K562 (cell line): ENCODE measurements around the gene GRIK1. TPM values are rescaled to one million over a fixed set of nuclear protein-coding genes. Genes with fewer than 3 reads are reported as not detected.

Experiments used
- ATAC-seq: fragments of 200-7000 bp; cut with Tn5 transposase; 3 replicates; pipeline ENCODE4 v1.9.1; 2020; ENCODE audit warnings: moderate library complexity
- BruUV-seq: library from RNA; stranded (reverse); fragments of 400-500 nt; replicated peaks from 2 replicates; lab custom pipeline; 2021; lab: Mats Ljungman, UMichigan
- CTCF ChIA-PET: fragments of 300-600 bp; formaldehyde crosslinking; extraction: SDS; loops from one replicate; lab custom pipeline; 2021; ENCODE audit warnings: low intra/inter-chr PET ratio; lab: Yijun Ruan, JAX
- POLR2A ChIA-PET: fragments of 300-600, 350-650 bp; sonication (Branson Sonifier 250); formaldehyde crosslinking; extraction: SDS; loops from one replicate; lab custom pipeline; 2021; ENCODE audit warnings: antibody characterized with exemption, inconsistent platforms; lab: Yijun Ruan, JAX
- DNase-seq, 4 experiments: peaks; one replicate each; pipeline versions ENCODE4 v3.0.0 to v3.0.0-alpha.2; 2011 to 2018; ENCODE audit warnings: low spot score in 3 of 4, mixed read lengths in 3 of 4; ENCODE audit errors: extremely low read depth in 1 of 4
- FAIRE-seq: peaks from 2 replicates; lab custom pipeline; 2011; peaks lifted over from hg19 to GRCh38; lab: Jason Lieb, UNC
- H2AFZ ChIP-seq: 2 replicates; pipeline ENCODE4 v1.6.0; 2011; ENCODE audit warnings: low read depth, low read length, control low read depth, inconsistent platforms
- H3K27ac ChIP-seq: fragments of 200-600 bp; 3 replicates; pipeline ENCODE4 v1.8.0; 2011; ENCODE audit warnings: low read depth, mild to moderate bottlenecking, control low read depth, inconsistent platforms, low read length, moderate library complexity, mixed read lengths; ENCODE audit errors: extremely low read depth
- H3K27me3 ChIP-seq, 2 experiments: fragments of 300-600 bp in 1 of 2; 2 replicates in 1 of 2; 3 replicates in 1 of 2; pipeline versions ENCODE4 v1.6.0 to v1.8.0; 2011; ENCODE audit warnings: inconsistent platforms in 2 of 2, low read length in 2 of 2, mild to moderate bottlenecking in 1 of 2, mixed read lengths in 1 of 2, moderate library complexity in 1 of 2; ENCODE audit not compliant: control insufficient read depth in 2 of 2, insufficient read depth in 2 of 2
- H3K36me3 ChIP-seq: fragments of 300-600 bp; 3 replicates; pipeline ENCODE4 v1.8.0; 2011; ENCODE audit warnings: mild to moderate bottlenecking, low read length, inconsistent platforms; ENCODE audit not compliant: control insufficient read depth, insufficient read depth
- H3K4me1 ChIP-seq, 2 experiments: fragments of 200-600 bp in 1 of 2; replicated peaks in 1 of 2; 2 replicates in 1 of 2; 3 replicates in 1 of 2; pipeline versions ENCODE4 v1.5.1 to v1.8.0; 2011; ENCODE audit warnings: inconsistent platforms in 2 of 2, low read length in 2 of 2, mild to moderate bottlenecking in 1 of 2, mixed read lengths in 1 of 2, moderate library complexity in 1 of 2; ENCODE audit not compliant: control insufficient read depth in 2 of 2, insufficient read depth in 2 of 2
- H3K4me2 ChIP-seq: 2 replicates; pipeline ENCODE4 v1.6.1; 2011; ENCODE audit warnings: low read length, control low read depth, inconsistent platforms, mixed read lengths; ENCODE audit not compliant: insufficient read depth
- H3K4me3 ChIP-seq: fragments of 200-600 bp; sonication (generic), shearing (Covaris generic); 2 replicates; pipeline ENCODE4 v1.5.1; 2016; ENCODE audit warnings: control low read depth, inconsistent platforms
- H3K79me2 ChIP-seq: fragments of 200-600 bp; 3 replicates; pipeline ENCODE4 v1.8.0; 2011; ENCODE audit warnings: low read length, inconsistent platforms; ENCODE audit not compliant: control insufficient read depth, insufficient read depth
- H3K9ac ChIP-seq, 2 experiments: 2 replicates each; pipeline versions ENCODE4 v1.6.0 to v1.6.1; 2011; ENCODE audit warnings: low read depth in 2 of 2, low read length in 2 of 2, control low read depth in 1 of 2, inconsistent platforms in 1 of 2, mild to moderate bottlenecking in 1 of 2, mixed read lengths in 1 of 2; ENCODE audit not compliant: insufficient read depth in 1 of 2
- H3K9me1 ChIP-seq: one replicate; pipeline ENCODE4 v1.6.0; 2011; ENCODE audit warnings: inconsistent platforms, mild to moderate bottlenecking, low read length, moderate library complexity; ENCODE audit not compliant: control insufficient read depth, insufficient read depth
- H3K9me3 ChIP-seq: replicated peaks from 2 replicates; pipeline ENCODE4 v1.5.1; 2011; ENCODE audit warnings: low read depth, low read length, inconsistent platforms; ENCODE audit not compliant: control insufficient read depth, insufficient read depth
- H4K20me1 ChIP-seq: replicated peaks from 2 replicates; pipeline ENCODE4 v1.6.1; 2011; ENCODE audit warnings: low read length, inconsistent platforms, mixed read lengths; ENCODE audit not compliant: control insufficient read depth, insufficient read depth
- E2F5 ChIP-seq: sonication (generic); formaldehyde crosslinking; IDR thresholded peaks from 2 replicates; pipeline ENCODE4 v1.8.0; 2022; ENCODE audit warnings: mild to moderate bottlenecking, missing genetic modification reagents
- EP400 ChIP-seq: fragments of 450-650 bp; IDR thresholded peaks from 2 replicates; pipeline ENCODE4 v1.6.1; 2017; ENCODE audit warnings: antibody characterized with exemption, mild to moderate bottlenecking, moderate library complexity
- MXI1 ChIP-seq: IDR thresholded peaks from 2 replicates; pipeline ENCODE4 v1.6.1; 2011; ENCODE audit warnings: low read depth, mild to moderate bottlenecking, improper control_type of control experiment, low read length
- NR0B1 ChIP-seq: fragments of 450-650 bp; IDR thresholded peaks from one replicate; pipeline ENCODE4 v1.6.1; 2018; ENCODE audit warnings: mild to moderate bottlenecking, moderate library complexity; ENCODE audit not compliant: partially characterized antibody
- NR2F6 ChIP-seq: fragments of 450-650 bp; formaldehyde crosslinking; IDR thresholded peaks from 2 replicates; pipeline ENCODE4 v1.4.0; 2020; ENCODE audit warnings: mild to moderate bottlenecking
- THRA ChIP-seq: fragments of 450-650 bp; IDR thresholded peaks from 2 replicates; pipeline ENCODE4 v1.6.1; 2017; ENCODE audit warnings: mild to moderate bottlenecking, moderate library complexity
- ZNF23 ChIP-seq: fragments of 250-450 bp; sonication (Bioruptor Pico); IDR thresholded peaks from 2 replicates; pipeline ENCODE4 v1.4.0; 2020; ENCODE audit warnings: mild to moderate bottlenecking
- ZNF561 ChIP-seq: fragments of 450-650 bp; formaldehyde crosslinking; conservative IDR thresholded peaks from 2 replicates; pipeline ENCODE4 v1.4.0; 2020; ENCODE audit warnings: mild to moderate bottlenecking, moderate library complexity
- WGBS: fragments of 100-300 bp; shearing (Covaris generic); methylation state at CpG from one replicate; pipeline ENCODE4 v1.1.6; 2016; ENCODE audit warnings: low coverage, mixed read lengths; ENCODE audit not compliant: insufficient coverage; ENCODE audit errors: missing lambda C conversion rate; 5-methylcytosine and 5-hydroxymethylcytosine counted together
- in situ Hi-C: fragments of 300-500 bp; cut with MboI; formaldehyde crosslinking; loops from 4 replicates; pipeline ENCODE4 v1.15.0; 2018; ENCODE audit warnings: inconsistent platforms, mixed read lengths
- intact Hi-C: fragments of 100-400 bp; cut with micrococcal nuclease; formaldehyde crosslinking; loops from 2 replicates; pipeline ENCODE4 v1.14.2; 2022
- polyA plus RNA-seq, 8 experiments: library from polyadenylated mRNA; depleted of rRNA in 4 of 8; stranded (reverse) in 5 of 8; unstranded in 3 of 8; fragments of >200 nt; fragmentation: Nextera tagmentation in 2 of 8; fragmentation: Illumina TruSeq in 1 of 8; extraction: Ambion mirVana in 2 of 8; extraction: Trizol in 1 of 8; gene quantifications; 2 replicates each; pipeline versions ENCODE4 v1.2.1 to v1.2.3, GENCODE V29; 2011 to 2014; ENCODE audit warnings: inconsistent platforms in 1 of 8, missing spikeins in 1 of 8
- total RNA-seq, 7 experiments: library from RNA; depleted of rRNA in 6 of 7; stranded (reverse); fragments of >200 nt in 6 of 7; fragmentation: Illumina TruSeq in 2 of 7; extraction: Trizol in 2 of 7; gene quantifications; 2 replicates each; pipeline versions ENCODE4 v1.2.1 to v1.2.3, GENCODE V29; 2011 to 2021; ENCODE audit warnings: low replicate concordance in 1 of 7
- TF ChIP-seq, protein P1 (sequence below): fragments of 200-800 bp; sonication (Bioruptor generic); IDR thresholded peaks from 2 replicates; pipeline ENCODE4 v1.6.1; 2016; ENCODE audit warnings: missing genetic modification characterization, missing compliant biosample characterization
- TF ChIP-seq, protein P2 (sequence below), 3 experiments: IDR thresholded peaks in 2 of 3; conservative IDR thresholded peaks in 1 of 3; 2 replicates each; pipeline ENCODE4 v1.5.1; 2011 to 2012; ENCODE audit warnings: low read length in 3 of 3, mild to moderate bottlenecking in 3 of 3, control low read depth in 2 of 3, improper control_type of control experiment in 1 of 3, inconsistent platforms in 1 of 3, low read depth in 1 of 3, mixed read lengths in 1 of 3, moderate library complexity in 1 of 3; ENCODE audit not compliant: insufficient read depth in 2 of 3

Gene GRIK1
- total and polyA plus RNA-seq, 9 of the 15 experiments (the other 6 are each of a cell fraction or from before 2014, with no cell fraction given): 0.17 to 2.8 (median 0.53) TPM

- TF ChIP-seq NR0B1 (no peak), ZNF561 (CRISPR knock-in tag) (no peak), E2F5 (CRISPR knock-in tag) (no peak)
Measured at GRCh38 chr21:29676395-29676794, 263.4 kb downstream of the GRIK1 start (continued).

GRCh38 chr21:29675451-29675850 lies 264.3 kb downstream of the GRIK1 start:
- POLR2A ChIA-PET: no interaction called here
- no peak for ATAC-seq
- intact Hi-C loops: loop anchor here (1.0 kb wide), 1 partner anchor 174 kb away; no protein-coding TSS in a partner anchor
- no peak for TF ChIP-seq MXI1
- TF ChIP-seq, protein P1, sequence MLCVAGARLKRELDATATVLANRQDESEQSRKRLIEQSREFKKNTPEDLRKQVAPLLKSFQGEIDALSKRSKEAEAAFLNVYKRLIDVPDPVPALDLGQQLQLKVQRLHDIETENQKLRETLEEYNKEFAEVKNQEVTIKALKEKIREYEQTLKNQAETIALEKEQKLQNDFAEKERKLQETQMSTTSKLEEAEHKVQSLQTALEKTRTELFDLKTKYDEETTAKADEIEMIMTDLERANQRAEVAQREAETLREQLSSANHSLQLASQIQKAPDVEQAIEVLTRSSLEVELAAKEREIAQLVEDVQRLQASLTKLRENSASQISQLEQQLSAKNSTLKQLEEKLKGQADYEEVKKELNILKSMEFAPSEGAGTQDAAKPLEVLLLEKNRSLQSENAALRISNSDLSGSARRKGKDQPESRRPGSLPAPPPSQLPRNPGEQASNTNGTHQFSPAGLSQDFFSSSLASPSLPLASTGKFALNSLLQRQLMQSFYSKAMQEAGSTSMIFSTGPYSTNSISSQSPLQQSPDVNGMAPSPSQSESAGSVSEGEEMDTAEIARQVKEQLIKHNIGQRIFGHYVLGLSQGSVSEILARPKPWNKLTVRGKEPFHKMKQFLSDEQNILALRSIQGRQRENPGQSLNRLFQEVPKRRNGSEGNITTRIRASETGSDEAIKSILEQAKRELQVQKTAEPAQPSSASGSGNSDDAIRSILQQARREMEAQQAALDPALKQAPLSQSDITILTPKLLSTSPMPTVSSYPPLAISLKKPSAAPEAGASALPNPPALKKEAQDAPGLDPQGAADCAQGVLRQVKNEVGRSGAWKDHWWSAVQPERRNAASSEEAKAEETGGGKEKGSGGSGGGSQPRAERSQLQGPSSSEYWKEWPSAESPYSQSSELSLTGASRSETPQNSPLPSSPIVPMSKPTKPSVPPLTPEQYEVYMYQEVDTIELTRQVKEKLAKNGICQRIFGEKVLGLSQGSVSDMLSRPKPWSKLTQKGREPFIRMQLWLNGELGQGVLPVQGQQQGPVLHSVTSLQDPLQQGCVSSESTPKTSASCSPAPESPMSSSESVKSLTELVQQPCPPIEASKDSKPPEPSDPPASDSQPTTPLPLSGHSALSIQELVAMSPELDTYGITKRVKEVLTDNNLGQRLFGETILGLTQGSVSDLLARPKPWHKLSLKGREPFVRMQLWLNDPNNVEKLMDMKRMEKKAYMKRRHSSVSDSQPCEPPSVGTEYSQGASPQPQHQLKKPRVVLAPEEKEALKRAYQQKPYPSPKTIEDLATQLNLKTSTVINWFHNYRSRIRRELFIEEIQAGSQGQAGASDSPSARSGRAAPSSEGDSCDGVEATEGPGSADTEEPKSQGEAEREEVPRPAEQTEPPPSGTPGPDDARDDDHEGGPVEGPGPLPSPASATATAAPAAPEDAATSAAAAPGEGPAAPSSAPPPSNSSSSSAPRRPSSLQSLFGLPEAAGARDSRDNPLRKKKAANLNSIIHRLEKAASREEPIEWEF (CRISPR knock-in tag): no peak
- TF ChIP-seq NR2F6 (CRISPR knock-in tag): no peak
- TF ChIP-seq, protein P2, sequence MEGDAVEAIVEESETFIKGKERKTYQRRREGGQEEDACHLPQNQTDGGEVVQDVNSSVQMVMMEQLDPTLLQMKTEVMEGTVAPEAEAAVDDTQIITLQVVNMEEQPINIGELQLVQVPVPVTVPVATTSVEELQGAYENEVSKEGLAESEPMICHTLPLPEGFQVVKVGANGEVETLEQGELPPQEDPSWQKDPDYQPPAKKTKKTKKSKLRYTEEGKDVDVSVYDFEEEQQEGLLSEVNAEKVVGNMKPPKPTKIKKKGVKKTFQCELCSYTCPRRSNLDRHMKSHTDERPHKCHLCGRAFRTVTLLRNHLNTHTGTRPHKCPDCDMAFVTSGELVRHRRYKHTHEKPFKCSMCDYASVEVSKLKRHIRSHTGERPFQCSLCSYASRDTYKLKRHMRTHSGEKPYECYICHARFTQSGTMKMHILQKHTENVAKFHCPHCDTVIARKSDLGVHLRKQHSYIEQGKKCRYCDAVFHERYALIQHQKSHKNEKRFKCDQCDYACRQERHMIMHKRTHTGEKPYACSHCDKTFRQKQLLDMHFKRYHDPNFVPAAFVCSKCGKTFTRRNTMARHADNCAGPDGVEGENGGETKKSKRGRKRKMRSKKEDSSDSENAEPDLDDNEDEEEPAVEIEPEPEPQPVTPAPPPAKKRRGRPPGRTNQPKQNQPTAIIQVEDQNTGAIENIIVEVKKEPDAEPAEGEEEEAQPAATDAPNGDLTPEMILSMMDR (IDR thresholded peaks at IDR 0.05 in 2 of 3, conservative IDR thresholded peaks at IDR 0.05 in 1 of 3; ENCODE audit: insufficient read depth in 2 of 3, low read depth in 1 of 3, low read length in 3 of 3): no peak
- TF ChIP-seq EP400: no peak
- TF ChIP-seq ZNF23 (CRISPR knock-in tag): no peak
- TF ChIP-seq THRA: no peak

More at GRCh38 chr21:29675451-29675850, 264.3 kb downstream of the GRIK1 start:
- Histone ChIP-seq H3K4me2 (no peak overlapping the region), H3K27ac (no peak overlapping the region), H3K4me3 (no peak overlapping the region), H3K27me3 (no peaks in the 10 kb centered on the region), H3K9ac (no peak overlapping the region), H3K9me3 (no peaks in the 10 kb centered on the region), H2AFZ (peak overlapping the region; percentile 7; the same call in 1 of the 2 replicates), H3K9me1 (no peaks in the 10 kb centered on the region), H3K36me3 (no peaks in the 10 kb centered on the region), H4K20me1 (no peaks in the 10 kb centered on the region), H3K4me1 (peaks cover 0 to 3% of the 10 kb centered on the region in 2 experiments; a peak in 2 of 5 replicates), H3K79me2 (no peaks in the 10 kb centered on the region)
- in situ Hi-C loops: no loop called here
- no TSS peak for BruUV-seq
- 6% methylated on average over 1 of the region's 1 CpG for WGBS
- FAIRE-seq: no peak
- CTCF ChIA-PET: no interaction called here
- DNase-seq: no peak
